OCI-LY3 (cell line): ENCODE data around the gene RLN3.
"Not testable (repeated sequence)": the region's sequence is repeated elsewhere in the genome, so short reads cannot be mapped to it uniquely, and the experiment has no call there.

ENCODE experiments used
- H2AFZ ChIP-seq: fragments of 200-600, 300-600 bp; shearing (Covaris generic); 2 replicates; pipeline ENCODE4 v1.6.0; 2014; ENCODE audit warnings: antibody characterized with exemption, low read depth, low read length
- H3K27ac ChIP-seq: fragments of 200-600, 300-600 bp; sonication (generic); 2 replicates; pipeline ENCODE4 v1.5.1; 2014; ENCODE audit warnings: mild to moderate bottlenecking, low read length, moderate library complexity, mixed read lengths
- H3K27me3 ChIP-seq: fragments of 200-600, 300-600 bp; sonication (generic); 2 replicates; pipeline ENCODE4 v1.6.1; 2014; ENCODE audit warnings: low read depth, low read length, mixed read lengths
- H3K36me3 ChIP-seq: fragments of 200-600, 300-600 bp; sonication (generic); replicated peaks from 2 replicates; pipeline ENCODE3; 2014; ENCODE audit warnings: low read depth, low read length, mixed read lengths
- H3K4me1 ChIP-seq: fragments of 300-600, 200-600 bp; sonication (generic); 2 replicates; pipeline ENCODE4 v1.6.1; 2014; ENCODE audit warnings: low read length, mixed read lengths
- H3K4me2 ChIP-seq: fragments of 200-600, 300-600 bp; sonication (generic); 2 replicates; pipeline ENCODE4 v1.6.1; 2014; ENCODE audit warnings: low read length, mixed read lengths
- H3K4me3 ChIP-seq: fragments of 300-600, 200-600 bp; sonication (generic); 2 replicates; pipeline ENCODE4 v1.5.1; 2014; ENCODE audit warnings: antibody characterized with exemption, mild to moderate bottlenecking, low read length, moderate library complexity
- H3K79me2 ChIP-seq: fragments of 300-600, 200-600 bp; shearing (Covaris generic); 2 replicates; pipeline ENCODE4 v1.6.1; 2014; ENCODE audit warnings: mild to moderate bottlenecking, low read length, mixed read lengths
- H3K9ac ChIP-seq: fragments of 300-600, 200-600 bp; shearing (Covaris generic); 2 replicates; pipeline ENCODE4 v1.6.0; 2014; ENCODE audit warnings: mild to moderate bottlenecking, low read length, moderate library complexity
- H3K9me3 ChIP-seq: fragments of 200-600, 300-600 bp; shearing (Covaris generic); 2 replicates; pipeline ENCODE4 v1.6.1; 2014; ENCODE audit warnings: low read length, mixed read lengths; ENCODE audit not compliant: insufficient read depth
- H4K20me1 ChIP-seq: fragments of 200-600, 300-600 bp; sonication (generic); 2 replicates; pipeline ENCODE4 v1.6.1; 2016; ENCODE audit warnings: low read length, mixed read lengths; ENCODE audit not compliant: insufficient read depth
- EZH2phosphoT487 ChIP-seq: fragments of 200-600 bp; shearing (Covaris generic); IDR thresholded peaks from 2 replicates; pipeline ENCODE4 v1.6.1; 2018; ENCODE audit warnings: antibody characterized with exemption, mixed run types, low read depth
- TF ChIP-seq, protein P1 (sequence below): fragments of 200-600, 300-600 bp; sonication (generic); IDR thresholded peaks from 2 replicates; pipeline ENCODE4 v1.5.1; 2014; ENCODE audit warnings: antibody characterized with exemption, low read length, low read depth

Gene RLN3

DNA sequence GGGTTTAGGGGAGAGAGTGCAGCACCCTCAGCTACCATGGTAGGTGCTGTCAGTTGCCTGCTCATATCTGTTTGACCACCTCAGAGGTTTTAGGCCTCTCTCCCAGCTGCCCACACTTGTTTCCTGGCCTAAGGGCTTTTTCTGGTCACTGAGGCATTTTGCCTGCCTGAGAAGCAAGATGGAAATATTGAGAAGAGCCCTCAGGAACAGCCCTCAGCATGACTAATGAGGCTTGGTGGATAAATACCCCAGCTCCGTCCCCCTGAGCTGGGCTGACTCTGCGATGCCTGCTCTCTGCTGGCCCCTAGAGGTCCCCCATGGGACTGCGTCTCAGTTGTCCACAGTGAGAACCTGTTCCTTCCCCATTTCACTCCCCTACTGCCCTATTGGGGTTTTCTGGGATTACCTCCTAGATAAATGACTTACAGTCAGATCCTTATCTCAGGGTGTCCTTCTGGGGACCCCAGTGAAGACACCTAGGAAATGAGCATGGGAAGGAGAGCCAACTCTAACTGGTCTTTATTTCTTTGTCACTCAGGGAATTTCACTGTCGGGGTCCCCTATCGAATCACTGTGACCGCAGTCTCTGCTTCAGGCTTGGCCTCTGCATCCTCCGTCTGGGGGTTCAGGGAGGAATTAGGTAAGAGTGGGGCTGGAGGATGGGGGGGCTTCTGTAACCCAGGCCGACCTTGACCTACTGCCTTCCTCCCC is 20.6 kb downstream of the RLN3 start:
- Histone ChIP-seq H3K79me2 (no peaks in the 10 kb centered on the region), H3K36me3 (peaks cover 18% of the 10 kb centered on the region), H3K27ac (no peak overlapping the region), H3K4me3 (no peak overlapping the region), H4K20me1 (no peaks in the 10 kb centered on the region), H2AFZ (no peak overlapping the region), H3K4me1 (no peaks in the 10 kb centered on the region), H3K4me2 (no peak overlapping the region), H3K27me3 (no peaks in the 10 kb centered on the region), H3K9ac (no peak overlapping the region), H3K9me3 (no peaks in the 10 kb centered on the region)
- TF ChIP-seq, protein P1, sequence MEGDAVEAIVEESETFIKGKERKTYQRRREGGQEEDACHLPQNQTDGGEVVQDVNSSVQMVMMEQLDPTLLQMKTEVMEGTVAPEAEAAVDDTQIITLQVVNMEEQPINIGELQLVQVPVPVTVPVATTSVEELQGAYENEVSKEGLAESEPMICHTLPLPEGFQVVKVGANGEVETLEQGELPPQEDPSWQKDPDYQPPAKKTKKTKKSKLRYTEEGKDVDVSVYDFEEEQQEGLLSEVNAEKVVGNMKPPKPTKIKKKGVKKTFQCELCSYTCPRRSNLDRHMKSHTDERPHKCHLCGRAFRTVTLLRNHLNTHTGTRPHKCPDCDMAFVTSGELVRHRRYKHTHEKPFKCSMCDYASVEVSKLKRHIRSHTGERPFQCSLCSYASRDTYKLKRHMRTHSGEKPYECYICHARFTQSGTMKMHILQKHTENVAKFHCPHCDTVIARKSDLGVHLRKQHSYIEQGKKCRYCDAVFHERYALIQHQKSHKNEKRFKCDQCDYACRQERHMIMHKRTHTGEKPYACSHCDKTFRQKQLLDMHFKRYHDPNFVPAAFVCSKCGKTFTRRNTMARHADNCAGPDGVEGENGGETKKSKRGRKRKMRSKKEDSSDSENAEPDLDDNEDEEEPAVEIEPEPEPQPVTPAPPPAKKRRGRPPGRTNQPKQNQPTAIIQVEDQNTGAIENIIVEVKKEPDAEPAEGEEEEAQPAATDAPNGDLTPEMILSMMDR, result peak; percentile 94
- no peak for TF ChIP-seq EZH2phosphoT487

DNA sequence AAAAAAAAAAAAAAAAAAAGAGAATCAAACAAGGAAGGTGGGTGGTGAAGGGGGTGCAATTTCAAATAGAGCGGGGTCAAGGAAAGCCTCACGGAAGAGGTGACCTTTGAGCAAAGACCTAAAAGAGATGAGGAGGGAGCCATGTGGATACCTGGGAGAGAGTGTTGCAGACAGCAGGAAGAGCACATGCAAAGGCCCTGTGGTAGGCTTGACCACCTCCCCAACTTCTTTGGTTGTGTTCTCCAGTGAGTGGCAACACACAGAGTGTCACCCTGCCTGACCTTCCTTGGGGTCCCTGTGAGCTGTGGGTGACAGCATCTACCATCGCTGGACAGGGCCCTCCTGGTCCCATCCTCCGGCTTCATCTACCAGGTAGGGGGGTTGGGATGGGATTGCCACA is 22.6 kb downstream of the RLN3 start:
- no peak overlapping the region for H3K27ac ChIP-seq
- H3K27me3 ChIP-seq, result no peaks in the 10 kb centered on the region
- H2AFZ ChIP-seq, result no peak overlapping the region
- H3K9ac ChIP-seq, result no peak overlapping the region
- no peak overlapping the region for H3K4me2 ChIP-seq
- H4K20me1 ChIP-seq, result no peaks in the 10 kb centered on the region
- no peak overlapping the region for H3K4me3 ChIP-seq
- peaks cover 18% of the 10 kb centered on the region for H3K36me3 ChIP-seq
- TF ChIP-seq, protein P1, result no peak
- TF ChIP-seq EZH2phosphoT487, result no peak
- no peaks in the 10 kb centered on the region for H3K79me2 ChIP-seq
- H3K9me3 ChIP-seq, result no peaks in the 10 kb centered on the region
- no peaks in the 10 kb centered on the region for H3K4me1 ChIP-seq

DNA sequence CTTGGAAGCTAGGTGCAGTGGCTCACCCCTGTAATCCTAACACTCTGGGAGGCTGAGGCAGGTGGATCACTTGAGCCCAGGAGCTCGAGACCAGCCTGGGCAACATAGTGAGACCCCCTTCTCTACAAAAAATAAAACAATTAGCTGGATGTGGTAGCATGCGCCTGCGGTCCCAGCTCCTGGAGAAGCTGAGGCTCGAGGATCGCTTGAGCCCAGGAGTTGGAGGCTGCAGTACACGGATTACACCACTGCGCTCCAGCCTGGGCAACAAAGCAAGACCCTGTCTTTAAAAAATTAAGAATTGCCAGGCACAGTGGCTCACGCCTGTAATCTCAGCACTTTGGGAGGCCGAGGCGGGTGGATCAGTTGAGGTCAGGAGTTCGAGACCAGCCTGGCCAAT is 23.0 kb downstream of the RLN3 start:
- not testable (repeated sequence) for H4K20me1 ChIP-seq, H3K27me3 ChIP-seq, H2AFZ ChIP-seq, H3K4me3 ChIP-seq, H3K4me1 ChIP-seq, H3K9ac ChIP-seq, H3K9me3 ChIP-seq, H3K4me2 ChIP-seq, H3K79me2 ChIP-seq, H3K27ac ChIP-seq
- H3K36me3 ChIP-seq, result peaks cover 18% of the 10 kb centered on the region

DNA sequence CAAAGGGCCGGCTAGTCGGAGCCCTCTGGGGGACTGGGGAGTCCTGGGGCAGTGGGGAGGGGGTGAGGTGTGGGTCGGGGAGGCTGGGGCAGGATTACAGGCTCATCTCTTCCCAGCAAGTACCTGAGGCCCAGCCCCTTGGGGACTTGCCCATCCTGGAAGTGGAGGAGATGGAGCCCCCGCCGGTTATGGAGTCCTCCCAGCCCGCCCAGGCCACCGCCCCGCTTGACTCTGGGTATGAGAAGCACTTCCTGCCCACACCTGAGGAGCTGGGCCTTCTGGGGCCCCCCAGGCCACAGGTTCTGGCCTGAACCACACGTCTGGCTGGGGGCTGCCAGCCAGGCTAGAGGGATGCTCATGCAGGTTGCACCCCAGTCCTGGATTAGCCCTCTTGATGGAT is 24.0 kb downstream of the RLN3 start:
- TF ChIP-seq, protein P1, result no peak
- TF ChIP-seq EZH2phosphoT487, result no peak
- Histone ChIP-seq H4K20me1 (no peaks in the 10 kb centered on the region), H3K4me2 (no peak overlapping the region)

More for the DNA sequence above, 24.0 kb downstream of the RLN3 start:
- Histone ChIP-seq H3K27ac (no peak overlapping the region), H3K79me2 (no peaks in the 10 kb centered on the region), H3K27me3 (no peaks in the 10 kb centered on the region), H3K9ac (no peak overlapping the region), H3K4me1 (no peaks in the 10 kb centered on the region), H3K9me3 (no peaks in the 10 kb centered on the region), H2AFZ (no peak overlapping the region), H3K36me3 (peaks cover 18% of the 10 kb centered on the region), H3K4me3 (no peak overlapping the region)
